A549 (cell line): Measurements from ENCODE around the gene LRRC37A.

ENCODE experiments used
- CTCF ChIP-seq: fragments of >200 bp; sonication (Bioruptor Twin); formaldehyde crosslinking; IDR thresholded peaks from 3 replicates; pipeline ENCODE4 v1.5.1; 2016
- JUN ChIP-seq, 2 experiments: fragments of >200 bp; sonication (Bioruptor Twin); formaldehyde crosslinking; IDR thresholded peaks; 2 replicates in 1 of 2; 3 replicates in 1 of 2; pipeline ENCODE4 v1.6.1; 2016 to 2017
- MAZ ChIP-seq: fragments of 150-350 bp; IDR thresholded peaks from 2 replicates; pipeline ENCODE4 v1.6.1; 2014; ENCODE audit warnings: antibody characterized with exemption, low read depth, low read length, borderline replicate concordance
- NR3C1 ChIP-seq: fragments of >200 bp; sonication (Bioruptor Twin); formaldehyde crosslinking; IDR thresholded peaks from 3 replicates; pipeline ENCODE4 v1.6.1; 2017
- POLR2A ChIP-seq: IDR thresholded peaks from 2 replicates; pipeline ENCODE4 v1.6.1; 2012; ENCODE audit warnings: mild to moderate bottlenecking, low read length
- RFX5 ChIP-seq: fragments of 450-650 bp; IDR thresholded peaks from 2 replicates; pipeline ENCODE4 v1.7.1; 2014; ENCODE audit warnings: antibody characterized with exemption, mild to moderate bottlenecking, moderate library complexity

GRCh38 chr17:46274238-46274637 lies 20.7 kb upstream of the LRRC37A start:
- TF ChIP-seq JUN (IDR thresholded peaks at IDR 0.05) (no peak), MAZ (no peak), CTCF (no peak), POLR2A (no peak), NR3C1 (no peak), RFX5 (no peak)
